Stimulated activated CD4-positive, alpha-beta T cell treated with anti-CD3 and anti-CD28 coated beads, Interleukin-15, amount 100 ng/mL, for 24 hours (primary cell): ENCODE results near the gene LRRC10B.

ENCODE experiments used
- DNase-seq: peaks from one replicate; pipeline ENCODE4 v3.0.0-alpha.2; 2020

Gene LRRC10B

GRCh38 chr11:61510166-61510919 is 1.8 kb downstream of the LRRC10B start:
- no peak for DNase-seq

- no peak for DNase-seq
Measured at GRCh38 chr11:61510974-61511373, 2.4 kb downstream of the LRRC10B start.

GRCh38 chr11:61511383-61511782 is 2.8 kb downstream of the LRRC10B start:
- DNase-seq: no peak

GRCh38 chr11:61512435-61512834 is 3.9 kb downstream of the LRRC10B start:
- DNase-seq: no peak

- no peak for DNase-seq
Measured at GRCh38 chr11:61513143-61513765, 4.7 kb downstream of the LRRC10B start.

- no peak for DNase-seq
Measured at GRCh38 chr11:61514050-61514917, 5.7 kb downstream of the LRRC10B start.

GRCh38 chr11:61515686-61516085 is 7.1 kb downstream of the LRRC10B start:
- no peak for DNase-seq

- DNase-seq: peak; percentile 23
Measured at GRCh38 chr11:61516191-61516590, 7.6 kb downstream of the LRRC10B start.

GRCh38 chr11:61516675-61517572 is 8.4 kb downstream of the LRRC10B start:
- DNase-seq: peak; percentile 64

GRCh38 chr11:61518032-61518795 is 9.7 kb downstream of the LRRC10B start:
- no peak for DNase-seq

- DNase-seq: no peak
Measured at GRCh38 chr11:61522881-61523280, 14.3 kb downstream of the LRRC10B start.

- no peak for DNase-seq
Measured at GRCh38 chr11:61524446-61524845, 15.9 kb downstream of the LRRC10B start.

- no peak for DNase-seq
Measured at GRCh38 chr11:61524963-61525587, 16.5 kb downstream of the LRRC10B start.

- DNase-seq: no peak
Measured at GRCh38 chr11:61526229-61526628, 17.7 kb downstream of the LRRC10B start.

GRCh38 chr11:61526956-61527731 is 18.6 kb downstream of the LRRC10B start:
- DNase-seq: no peak

GRCh38 chr11:61528114-61528513 is 19.6 kb downstream of the LRRC10B start:
- DNase-seq: no peak

GRCh38 chr11:61529537-61530225 is 21.1 kb downstream of the LRRC10B start:
- no peak for DNase-seq

GRCh38 chr11:61531044-61531443 is 22.5 kb downstream of the LRRC10B start:
- DNase-seq: no peak

- peak; percentile 57 for DNase-seq
Measured at GRCh38 chr11:61532134-61533038, 23.8 kb downstream of the LRRC10B start.
